Measurements from ENCODE around the gene CBX7. TPM values are rescaled to one million over a fixed set of nuclear protein-coding genes. Genes with fewer than 3 reads are reported as not detected.
A peak's percentile ranks its signal among the peaks of the same experiment; 100 is the strongest.
"Not testable (repeated sequence)": the region's sequence is repeated elsewhere in the genome, so short reads cannot be mapped to it uniquely, and the experiment has no call there.

The CBX7 gene
- total RNA-seq, 1 donor from 2014 or later = 89.6 TPM

DNA sequence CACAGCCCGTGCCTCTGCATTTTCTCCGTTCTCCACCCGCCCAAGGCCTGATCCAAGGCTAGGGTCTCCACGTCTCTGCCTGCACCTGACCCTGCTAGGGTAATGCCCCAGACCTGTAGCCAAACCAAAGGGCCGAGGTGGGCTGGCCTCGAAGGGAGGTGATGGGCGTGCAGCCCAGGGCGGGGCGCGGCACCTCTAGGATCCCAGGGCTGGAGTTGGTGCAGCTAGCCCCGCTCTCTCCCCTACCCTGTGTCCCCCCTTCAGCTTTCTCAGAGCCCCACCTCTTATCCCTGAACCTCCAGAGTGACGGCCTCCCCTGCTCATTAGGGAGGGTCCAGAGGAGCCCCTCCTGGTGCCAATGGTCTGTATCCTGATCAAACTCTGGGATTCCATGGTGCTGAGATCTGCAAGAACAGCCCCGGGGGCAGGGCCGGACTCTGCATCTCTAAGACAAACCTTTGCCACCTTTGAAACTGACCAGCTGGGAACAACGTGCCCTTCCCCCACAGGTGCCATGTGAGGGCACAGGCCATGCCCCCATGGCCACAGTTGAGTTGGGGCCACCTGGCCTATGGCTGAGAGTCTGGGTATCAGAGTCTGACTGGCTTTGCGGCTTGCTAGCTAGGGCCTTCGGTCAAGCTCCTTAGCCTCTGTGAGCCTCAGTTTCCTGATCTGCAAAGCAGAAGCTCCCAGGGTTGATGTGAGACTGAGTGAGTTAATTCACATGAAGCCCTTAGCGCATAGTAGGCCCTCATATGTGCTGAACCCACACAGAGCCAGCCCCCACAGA is 23.1 kb upstream of the CBX7 start:
- DNase-seq (ENCODE audit: low spot score) = peak; percentile 70

DNA sequence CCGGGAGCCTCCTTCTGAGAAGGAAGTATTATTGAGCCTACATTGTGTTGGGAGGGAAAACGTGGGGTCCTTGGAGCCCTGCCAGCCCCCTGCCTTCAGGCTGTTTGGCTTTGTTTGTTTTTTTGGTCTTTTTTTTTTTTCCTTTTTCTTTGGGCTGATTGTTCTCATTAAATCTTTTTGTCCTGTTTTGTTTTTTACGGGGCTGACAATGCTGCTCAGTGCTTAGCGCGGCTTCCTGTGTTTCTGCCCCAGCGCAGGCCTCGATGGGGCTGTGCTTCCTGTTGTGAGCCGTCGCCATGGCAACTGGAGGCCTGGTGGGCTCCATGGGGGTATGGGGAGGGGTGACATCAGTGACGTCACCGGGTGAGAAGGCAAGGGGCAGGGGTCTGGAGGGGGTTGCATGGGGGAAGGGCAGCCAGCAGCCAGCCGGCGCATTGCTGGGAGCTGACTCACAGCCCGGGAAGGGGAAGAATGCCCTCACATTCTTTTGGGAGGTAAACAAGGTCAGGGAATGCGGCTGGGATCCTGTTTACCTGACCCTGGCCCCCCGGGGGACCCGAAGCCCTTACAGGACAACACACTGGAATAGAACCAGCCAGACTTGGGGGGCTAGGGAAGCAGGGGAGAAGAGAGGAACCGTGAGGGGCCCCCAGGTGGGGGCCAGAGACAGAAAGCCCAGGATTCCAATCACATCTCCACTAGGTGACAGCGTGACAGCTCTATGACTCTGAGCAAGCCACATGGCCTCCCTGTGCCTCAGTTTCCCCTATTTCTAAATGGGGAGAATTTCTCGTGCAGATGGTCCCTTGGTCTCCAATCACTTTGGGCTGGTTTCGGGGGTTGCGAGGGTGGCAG is 22.2 kb upstream of the CBX7 start:
- intact Hi-C loops (cut with DNase I) = loop anchor here (5.0 kb wide), 1 partner anchor 343 kb away; no protein-coding TSS in a partner anchor
- DNase-seq (ENCODE audit: low spot score) = peak; percentile 91

More for the DNA sequence above, 23.1 kb upstream of the CBX7 start:
- intact Hi-C loops (cut with DNase I) = loop anchor here (2.0 kb wide), 1 partner anchor 59 kb away; no protein-coding TSS in a partner anchor

GRCh38 chr22:39173787-39174497 is 21.5 kb upstream of the CBX7 start:
- intact Hi-C loops (cut with DNase I) = loop anchor here (5.0 kb wide), 1 partner anchor 343 kb away; no protein-coding TSS in a partner anchor
- peak; percentile 71 for DNase-seq (ENCODE audit: low spot score)

GRCh38 chr22:39173050-39173706 is 20.7 kb upstream of the CBX7 start:
- peak; percentile 50 for DNase-seq (ENCODE audit: low spot score)
- intact Hi-C loops (cut with DNase I) = loop anchor here (5.0 kb wide), 1 partner anchor 344 kb away; no protein-coding TSS in a partner anchor

GRCh38 chr22:39172265-39173049 is 20.0 kb upstream of the CBX7 start:
- DNase-seq (ENCODE audit: low spot score) = peak; percentile 67
- intact Hi-C loops (cut with DNase I) = loop anchor here (5.0 kb wide), 1 partner anchor 345 kb away; no protein-coding TSS in a partner anchor

DNA sequence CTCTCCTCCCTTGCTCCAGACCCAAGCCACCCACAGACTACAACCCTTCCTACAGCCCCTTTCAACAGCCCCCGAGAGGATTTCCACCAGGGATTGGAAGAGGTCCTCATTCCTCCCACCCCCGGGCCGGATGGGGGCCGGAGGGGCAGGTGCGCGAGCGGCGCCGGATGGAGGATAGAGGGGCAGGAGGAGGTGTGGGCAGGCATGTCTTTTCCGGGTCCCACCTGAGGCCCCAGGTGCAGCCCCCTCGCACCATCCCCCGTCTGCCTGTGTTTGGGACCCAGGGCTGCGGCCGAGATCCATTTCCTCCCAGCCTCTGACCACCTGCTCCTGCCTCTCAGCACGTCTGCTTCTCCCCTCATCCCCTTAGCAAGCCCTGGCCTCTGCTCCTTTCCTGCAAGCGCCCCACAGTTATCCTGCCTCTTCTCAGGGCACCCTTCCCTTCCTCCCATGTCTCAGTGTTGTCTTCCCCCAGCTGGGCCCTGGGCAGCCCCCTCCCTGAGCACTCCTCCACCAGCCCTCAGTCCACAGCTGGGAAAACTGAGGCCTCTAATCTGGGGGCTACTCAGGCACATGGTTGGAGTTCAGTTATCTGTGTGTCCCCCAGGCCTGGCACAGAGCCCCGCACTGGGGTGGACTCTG is 19.3 kb upstream of the CBX7 start:
- intact Hi-C loops (cut with DNase I) = loop anchor here (5.0 kb wide), 1 partner anchor 346 kb away; no protein-coding TSS in a partner anchor
- DNase-seq (ENCODE audit: low spot score) = peak; percentile 24

DNA sequence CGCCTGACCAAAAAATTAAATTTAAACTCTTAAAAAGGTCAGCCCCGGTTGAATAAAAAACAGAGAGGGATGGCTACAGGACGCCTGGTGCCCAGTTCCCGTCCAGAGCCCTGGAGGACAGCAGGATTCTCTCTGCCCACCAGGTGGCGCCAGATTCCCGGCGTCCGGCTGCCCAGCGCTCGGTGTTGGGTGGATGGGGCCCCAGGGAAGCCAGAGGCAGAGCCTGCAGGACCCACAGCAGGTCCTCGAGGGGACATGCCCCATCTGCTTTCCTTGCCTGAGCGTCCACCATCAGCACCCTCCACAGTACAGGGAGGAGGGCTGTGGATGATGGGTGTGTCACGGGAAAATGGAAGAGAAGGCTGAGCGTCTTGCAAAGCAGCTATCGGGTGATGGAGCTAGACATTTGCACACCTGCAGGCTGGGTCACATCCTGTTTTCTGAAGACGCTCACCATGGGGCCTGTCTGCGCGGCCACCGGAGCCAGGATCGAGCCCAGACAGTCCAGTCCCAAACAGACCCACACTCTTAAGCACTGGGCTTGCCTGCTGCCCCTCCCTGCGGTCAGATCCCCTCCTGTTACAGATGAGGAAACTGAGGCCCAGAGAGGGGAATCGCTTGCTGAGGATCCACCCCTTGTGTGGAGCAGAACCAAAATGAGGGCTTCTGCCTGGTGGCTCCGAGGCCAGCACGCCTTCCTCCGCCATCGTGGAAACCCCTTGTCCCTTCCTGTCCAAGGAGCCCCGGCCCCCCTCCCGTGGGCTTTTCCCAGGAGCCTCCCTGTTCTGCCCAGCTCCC is 18.5 kb upstream of the CBX7 start:
- peak; percentile 95 for DNase-seq (ENCODE audit: low spot score)
- intact Hi-C loops (cut with DNase I) = loop anchor here (1.0 to 5.0 kb wide), 3 partner anchors 140 to 346 kb away; no protein-coding TSS in a partner anchor

GRCh38 chr22:39169797-39170466 is 17.5 kb upstream of the CBX7 start:
- intact Hi-C loops (cut with DNase I) = loop anchor here (1.0 to 5.0 kb wide), 3 partner anchors 141 to 347 kb away; no protein-coding TSS in a partner anchor

GRCh38 chr22:39166547-39166946 is 14.1 kb upstream of the CBX7 start:
- intact Hi-C loops (cut with DNase I) = no loop called here
- DNase-seq (ENCODE audit: low spot score) = no peak

More at GRCh38 chr22:39169797-39170466, 17.5 kb upstream of the CBX7 start:
- DNase-seq (ENCODE audit: low spot score) = no peak

- intact Hi-C loops (cut with DNase I) = not testable (repeated sequence)
- peak; percentile 26 for DNase-seq (ENCODE audit: low spot score)
Observed at GRCh38 chr22:39156093-39156492, 3.6 kb upstream of the CBX7 start.

- peak; percentile 41 for DNase-seq (ENCODE audit: low spot score)
- intact Hi-C loops (cut with DNase I) = no loop called here
Observed at GRCh38 chr22:39155421-39155820, 2.9 kb upstream of the CBX7 start.

GRCh38 chr22:39153220-39153717 is 789 bp upstream of the CBX7 start:
- DNase-seq (ENCODE audit: low spot score) = no peak
- intact Hi-C loops (cut with DNase I) = loop anchor here (2.0 kb wide), 1 partner anchor 280 kb away; the partner anchor contains the start of gene CBX6

DNA sequence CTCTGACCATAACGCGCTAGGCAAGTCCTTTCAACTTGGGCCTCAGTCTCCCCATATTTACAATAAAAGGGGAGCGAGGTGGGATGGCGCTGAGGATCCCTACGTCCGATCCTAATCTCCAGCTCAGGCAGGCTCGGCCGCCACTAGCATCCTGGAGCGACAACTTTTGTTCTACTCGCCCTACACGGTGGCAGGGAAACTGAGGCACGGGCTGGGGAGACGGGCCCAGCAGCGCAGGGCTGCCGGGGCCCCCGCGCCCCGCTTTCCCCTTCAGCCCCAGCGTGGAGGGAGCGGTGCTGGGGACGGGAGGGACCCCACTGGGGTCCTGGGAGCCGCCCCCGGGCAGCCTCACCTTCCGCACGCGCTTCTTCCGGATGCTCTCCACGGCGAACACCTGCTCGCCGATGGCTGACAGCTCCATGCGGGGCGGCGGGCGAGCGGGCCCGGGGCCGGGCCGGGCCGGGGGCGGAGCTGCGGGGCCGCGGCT is 413 bp downstream of the CBX7 start:
- DNase-seq (ENCODE audit: low spot score) = peak; percentile 72

GRCh38 chr22:39151329-39151975 is 1.0 kb downstream of the CBX7 start:
- intact Hi-C loops (cut with DNase I) = no loop called here
- peak; percentile 60 for DNase-seq (ENCODE audit: low spot score)

More for the DNA sequence above, 413 bp downstream of the CBX7 start:
- intact Hi-C loops (cut with DNase I) = loop anchor here (1.0 to 2.0 kb wide), 2 partner anchors 167 to 279 kb away; partner anchors contain the start of genes CBX6 and RPL3

- peak; percentile 67 for DNase-seq (ENCODE audit: low spot score)
- intact Hi-C loops (cut with DNase I) = no loop called here
Observed at GRCh38 chr22:39150848-39151215, 1.6 kb downstream of the CBX7 start.
